ENCODE data around the gene CENPU. TPM values are rescaled to one million over a fixed set of nuclear protein-coding genes. Genes with fewer than 3 reads are reported as not detected.

Gene CENPU
- total and polyA plus RNA-seq, 10 of the 15 experiments (the other 5 are each of a cell fraction or from before 2014, with no cell fraction given), result 26.6 to 90.8 (median 53.8) TPM

- TF ChIP-seq, protein P1, sequence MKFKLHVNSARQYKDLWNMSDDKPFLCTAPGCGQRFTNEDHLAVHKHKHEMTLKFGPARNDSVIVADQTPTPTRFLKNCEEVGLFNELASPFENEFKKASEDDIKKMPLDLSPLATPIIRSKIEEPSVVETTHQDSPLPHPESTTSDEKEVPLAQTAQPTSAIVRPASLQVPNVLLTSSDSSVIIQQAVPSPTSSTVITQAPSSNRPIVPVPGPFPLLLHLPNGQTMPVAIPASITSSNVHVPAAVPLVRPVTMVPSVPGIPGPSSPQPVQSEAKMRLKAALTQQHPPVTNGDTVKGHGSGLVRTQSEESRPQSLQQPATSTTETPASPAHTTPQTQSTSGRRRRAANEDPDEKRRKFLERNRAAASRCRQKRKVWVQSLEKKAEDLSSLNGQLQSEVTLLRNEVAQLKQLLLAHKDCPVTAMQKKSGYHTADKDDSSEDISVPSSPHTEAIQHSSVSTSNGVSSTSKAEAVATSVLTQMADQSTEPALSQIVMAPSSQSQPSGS (IDR thresholded peaks at IDR 0.05; ENCODE audit: low read length), result no peak
- TF ChIP-seq SMARCA5 (IDR thresholded peaks at IDR 0.05), result peak; percentile 50
- TF ChIP-seq E2F4 (IDR thresholded peaks at IDR 0.05; ENCODE audit: low read depth, low read length), result peak; percentile 73
- no peak for TF ChIP-seq ESRRA (IDR thresholded peaks at IDR 0.05; ENCODE audit: low read length)
- no peak for TF ChIP-seq HDAC2 (IDR thresholded peaks at IDR 0.05)
- TF ChIP-seq SRF (IDR thresholded peaks at IDR 0.05; ENCODE audit: low read depth in 2 of 2, low read length in 2 of 2), result no peak
- 0 out of 2 replicates have a peak, but pooled peaks have one; percentile 46 for TF ChIP-seq TARDBP (IDR thresholded peaks at IDR 0.05; ENCODE audit: borderline replicate concordance)
- peak; percentile 93 for TF ChIP-seq POLR2A (IDR thresholded peaks at IDR 0.05; ENCODE audit: low read depth, low read length)
- TF ChIP-seq JUNB (IDR thresholded peaks at IDR 0.05), result no peak
- no peak for TF ChIP-seq RAD51 (IDR thresholded peaks at IDR 0.05)
- TF ChIP-seq CHD4 (IDR thresholded peaks at IDR 0.05), result no peak
- peak; percentile 49; the same call in 1 of the 2 replicates for TF ChIP-seq CHD2 (IDR thresholded peaks at IDR 0.05; ENCODE audit: borderline replicate concordance, low read depth, low read length)
- TF ChIP-seq NR2C1 (IDR thresholded peaks at IDR 0.05), result peak; percentile 79
- TF ChIP-seq TBL1XR1 (IDR thresholded peaks at IDR 0.05; ENCODE audit: low read depth, low read length), result peak; percentile 21; the same call in 1 of the 2 replicates
- TF ChIP-seq RELB (IDR thresholded peaks at IDR 0.05; ENCODE audit: low read depth), result peak; percentile 59
- TF ChIP-seq YY1 (IDR thresholded peaks at IDR 0.05; ENCODE audit: low read depth, low read length), result peak; percentile 50; the same call in 1 of the 2 replicates
- TF ChIP-seq GABPA (IDR thresholded peaks at IDR 0.05; ENCODE audit: low read depth), result peak; percentile 58
- peak; percentile 64; the same call in 1 of the 2 replicates for TF ChIP-seq RB1 (IDR thresholded peaks at IDR 0.05; ENCODE audit: borderline replicate concordance)
- TF ChIP-seq, protein P2, sequence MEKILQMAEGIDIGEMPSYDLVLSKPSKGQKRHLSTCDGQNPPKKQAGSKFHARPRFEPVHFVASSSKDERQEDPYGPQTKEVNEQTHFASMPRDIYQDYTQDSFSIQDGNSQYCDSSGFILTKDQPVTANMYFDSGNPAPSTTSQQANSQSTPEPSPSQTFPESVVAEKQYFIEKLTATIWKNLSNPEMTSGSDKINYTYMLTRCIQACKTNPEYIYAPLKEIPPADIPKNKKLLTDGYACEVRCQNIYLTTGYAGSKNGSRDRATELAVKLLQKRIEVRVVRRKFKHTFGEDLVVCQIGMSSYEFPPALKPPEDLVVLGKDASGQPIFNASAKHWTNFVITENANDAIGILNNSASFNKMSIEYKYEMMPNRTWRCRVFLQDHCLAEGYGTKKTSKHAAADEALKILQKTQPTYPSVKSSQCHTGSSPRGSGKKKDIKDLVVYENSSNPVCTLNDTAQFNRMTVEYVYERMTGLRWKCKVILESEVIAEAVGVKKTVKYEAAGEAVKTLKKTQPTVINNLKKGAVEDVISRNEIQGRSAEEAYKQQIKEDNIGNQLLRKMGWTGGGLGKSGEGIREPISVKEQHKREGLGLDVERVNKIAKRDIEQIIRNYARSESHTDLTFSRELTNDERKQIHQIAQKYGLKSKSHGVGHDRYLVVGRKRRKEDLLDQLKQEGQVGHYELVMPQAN (conservative IDR thresholded peaks at IDR 0.05), result peak; percentile 67
- TF ChIP-seq, protein P3, sequence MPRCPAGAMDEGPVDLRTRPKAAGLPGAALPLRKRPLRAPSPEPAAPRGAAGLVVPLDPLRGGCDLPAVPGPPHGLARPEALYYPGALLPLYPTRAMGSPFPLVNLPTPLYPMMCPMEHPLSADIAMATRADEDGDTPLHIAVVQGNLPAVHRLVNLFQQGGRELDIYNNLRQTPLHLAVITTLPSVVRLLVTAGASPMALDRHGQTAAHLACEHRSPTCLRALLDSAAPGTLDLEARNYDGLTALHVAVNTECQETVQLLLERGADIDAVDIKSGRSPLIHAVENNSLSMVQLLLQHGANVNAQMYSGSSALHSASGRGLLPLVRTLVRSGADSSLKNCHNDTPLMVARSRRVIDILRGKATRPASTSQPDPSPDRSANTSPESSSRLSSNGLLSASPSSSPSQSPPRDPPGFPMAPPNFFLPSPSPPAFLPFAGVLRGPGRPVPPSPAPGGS (IDR thresholded peaks at IDR 0.05; ENCODE audit: borderline replicate concordance, insufficient read depth, low read depth, low read length, poor library complexity, severe bottlenecking), result peak; percentile 7
- TF ChIP-seq, protein P4, sequence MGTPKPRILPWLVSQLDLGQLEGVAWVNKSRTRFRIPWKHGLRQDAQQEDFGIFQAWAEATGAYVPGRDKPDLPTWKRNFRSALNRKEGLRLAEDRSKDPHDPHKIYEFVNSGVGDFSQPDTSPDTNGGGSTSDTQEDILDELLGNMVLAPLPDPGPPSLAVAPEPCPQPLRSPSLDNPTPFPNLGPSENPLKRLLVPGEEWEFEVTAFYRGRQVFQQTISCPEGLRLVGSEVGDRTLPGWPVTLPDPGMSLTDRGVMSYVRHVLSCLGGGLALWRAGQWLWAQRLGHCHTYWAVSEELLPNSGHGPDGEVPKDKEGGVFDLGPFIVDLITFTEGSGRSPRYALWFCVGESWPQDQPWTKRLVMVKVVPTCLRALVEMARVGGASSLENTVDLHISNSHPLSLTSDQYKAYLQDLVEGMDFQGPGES (IDR thresholded peaks at IDR 0.05), result no peak
- TF ChIP-seq MYC (IDR thresholded peaks at IDR 0.05; ENCODE audit: insufficient read depth, insufficient read length, insufficient replicate concordance, low read length, severe bottlenecking), result no peak
Measured at GRCh38 chr4:184649026-184649970, 84.6 kb downstream of the CENPU start, which contains the start of the genes CASP3 and PRIMPOL (continued).
